Liver (tissue), 9 donors: ENCODE results near the gene NDUFV2. TPM values are rescaled to one million over a fixed set of nuclear protein-coding genes. Genes with fewer than 3 reads are reported as not detected.
"Not testable (repeated sequence)": the region's sequence is repeated elsewhere in the genome, so short reads cannot be mapped to it uniquely, and the experiment has no call there.

Source experiments
- DNase-seq: peaks from one replicate; pipeline ENCODE4 v3.0.0-alpha.2; 2017; ENCODE audit warnings: low spot score
- H3K27ac ChIP-seq, 2 donors: one replicate each; pipeline ENCODE4 v1.7.0; 2013; ENCODE audit warnings: inconsistent platforms in 2 of 2, low read length in 2 of 2, control low read depth in 1 of 2, low read depth in 1 of 2, mild to moderate bottlenecking in 1 of 2
- H3K27me3 ChIP-seq, 4 donors: one replicate each; pipeline versions ENCODE4 v1.6.1 to v1.7.0; 2013; ENCODE audit warnings: low read length in 3 of 4, inconsistent platforms in 1 of 4, mild to moderate bottlenecking in 1 of 4, moderate library complexity in 1 of 4; ENCODE audit not compliant: control insufficient read depth in 4 of 4, insufficient read depth in 4 of 4
- H3K36me3 ChIP-seq, 4 donors: one replicate each; pipeline versions ENCODE4 v1.6.1 to v1.7.0; 2013; ENCODE audit warnings: low read length in 3 of 4, mild to moderate bottlenecking in 3 of 4, low read depth in 1 of 4, moderate library complexity in 1 of 4; ENCODE audit not compliant: control insufficient read depth in 4 of 4, insufficient read depth in 3 of 4
- H3K4me1 ChIP-seq, 4 donors: one replicate each; pipeline versions ENCODE4 v1.6.1 to v1.7.0; 2013; ENCODE audit warnings: low read length in 3 of 4, mild to moderate bottlenecking in 3 of 4, moderate library complexity in 1 of 4; ENCODE audit not compliant: control insufficient read depth in 4 of 4, insufficient read depth in 4 of 4
- H3K4me3 ChIP-seq, 3 donors: one replicate each; pipeline versions ENCODE4 v1.6.1 to v1.7.0; 2013; ENCODE audit warnings: low read length in 3 of 3, control low read depth in 1 of 3, low read depth in 1 of 3, mild to moderate bottlenecking in 1 of 3
- H3K9ac ChIP-seq, 2 donors: one replicate each; pipeline ENCODE4 v1.7.0; 2013; ENCODE audit warnings: low read length in 2 of 2, mild to moderate bottlenecking in 2 of 2, moderate library complexity in 2 of 2, control low read depth in 1 of 2, low read depth in 1 of 2
- H3K9me3 ChIP-seq, 4 donors: one replicate each; pipeline versions ENCODE4 v1.6.1 to v1.7.0; 2013; ENCODE audit warnings: low read length in 3 of 4; ENCODE audit not compliant: control insufficient read depth in 4 of 4
- EGR1 ChIP-seq, 2 donors: IDR thresholded peaks; 2 replicates each; pipeline ENCODE4 v1.6.1; 2016 to 2018; ENCODE audit warnings: antibody characterized with exemption in 2 of 2, low read depth in 2 of 2
- FOXA1 ChIP-seq: IDR thresholded peaks from 2 replicates; pipeline ENCODE4 v1.6.1; 2016; ENCODE audit warnings: antibody characterized with exemption
- FOXA2 ChIP-seq: IDR thresholded peaks from 2 replicates; pipeline ENCODE4 v1.6.1; 2016; ENCODE audit warnings: antibody characterized with exemption
- GABPA ChIP-seq, 2 donors: IDR thresholded peaks in 1 of 2; conservative IDR thresholded peaks in 1 of 2; 2 replicates each; pipeline ENCODE4 v1.6.1; 2016; ENCODE audit warnings: antibody characterized with exemption in 2 of 2, mild to moderate bottlenecking in 1 of 2, moderate library complexity in 1 of 2
- HNF4A ChIP-seq, 2 donors: conservative IDR thresholded peaks; 2 replicates each; pipeline ENCODE4 v1.6.1; 2016; ENCODE audit warnings: antibody characterized with exemption in 2 of 2, mild to moderate bottlenecking in 2 of 2
- HNF4G ChIP-seq: IDR thresholded peaks from 2 replicates; pipeline ENCODE4 v1.6.1; 2016; ENCODE audit warnings: antibody characterized with exemption
- JUND ChIP-seq, 2 donors: IDR thresholded peaks; 2 replicates each; pipeline ENCODE4 v1.6.1; 2016; ENCODE audit warnings: antibody characterized with exemption in 2 of 2
- NR2F2 ChIP-seq: IDR thresholded peaks from 2 replicates; pipeline ENCODE4 v1.6.1; 2016; ENCODE audit warnings: antibody characterized with exemption
- RAD21 ChIP-seq, 2 donors: IDR thresholded peaks; 2 replicates each; pipeline ENCODE4 v1.6.1; 2016; ENCODE audit warnings: antibody characterized with exemption in 2 of 2, mild to moderate bottlenecking in 2 of 2
- RXRA ChIP-seq, 2 donors: IDR thresholded peaks; 2 replicates each; pipeline ENCODE4 v1.6.1; 2017 to 2018; ENCODE audit warnings: antibody characterized with exemption in 2 of 2, mild to moderate bottlenecking in 1 of 2
- SP1 ChIP-seq: IDR thresholded peaks from 2 replicates; pipeline ENCODE4 v1.6.1; 2018; ENCODE audit warnings: antibody characterized with exemption, mild to moderate bottlenecking
- TAF1 ChIP-seq: conservative IDR thresholded peaks from 2 replicates; pipeline ENCODE4 v1.6.1; 2016; ENCODE audit warnings: antibody characterized with exemption, mild to moderate bottlenecking
- YY1 ChIP-seq: IDR thresholded peaks from 2 replicates; pipeline ENCODE4 v1.6.1; 2016; ENCODE audit warnings: antibody characterized with exemption, mild to moderate bottlenecking
- WGBS: extraction: QIAGEN DNeasy Blood & Tissue Kit; methylation state at CpG from one replicate; pipeline ENCODE4 v1.1.7; 2013; 5-methylcytosine and 5-hydroxymethylcytosine counted together
- polyA plus RNA-seq, 2 donors: library from polyadenylated mRNA; stranded (reverse) in 1 of 2; unstranded in 1 of 2; fragments of 200-250 nt in 1 of 2; fragments of >200 nt in 1 of 2; fragmentation: Nextera tagmentation in 1 of 2; extraction: Ambion mirVana in 1 of 2; gene quantifications; one replicate each; pipeline versions ENCODE4 v1.2.1 to v1.2.3, GENCODE V29; 2013 to 2015
- total RNA-seq, 2 donors: library from RNA; depleted of rRNA; stranded (reverse); fragments of >200 nt; gene quantifications; one replicate each; pipeline ENCODE4 v1.2.3, GENCODE V29; 2014
- TF ChIP-seq, protein P1 (sequence below): IDR thresholded peaks from 2 replicates; pipeline ENCODE4 v1.6.1; 2016; ENCODE audit warnings: antibody characterized with exemption, mild to moderate bottlenecking
- TF ChIP-seq, protein P2 (sequence below): IDR thresholded peaks from 2 replicates; pipeline ENCODE4 v1.6.1; 2016; ENCODE audit warnings: antibody characterized with exemption
- TF ChIP-seq, protein P3 (sequence below): IDR thresholded peaks from 2 replicates; pipeline ENCODE4 v1.6.1; 2016; ENCODE audit warnings: antibody characterized with exemption
- TF ChIP-seq, protein P4 (sequence below): fragments of 150-350 bp; IDR thresholded peaks from 2 replicates; pipeline ENCODE4 v1.5.1; 2017; ENCODE audit warnings: improper control_type of control experiment, low read depth, low read length; ENCODE audit not compliant: missing input control
- TF ChIP-seq, protein P5 (sequence below): IDR thresholded peaks from 2 replicates; pipeline ENCODE4 v1.6.1; 2016; ENCODE audit warnings: antibody characterized with exemption
- donor health status: healthy.
- donor health status: healthy.
- donor health status: healthy.
- donor health status: healthy.
- donor health status: healthy.

The NDUFV2 gene
- total and polyA plus RNA-seq, 4 donors, result 74.5 to 415 (median 185) TPM

DNA sequence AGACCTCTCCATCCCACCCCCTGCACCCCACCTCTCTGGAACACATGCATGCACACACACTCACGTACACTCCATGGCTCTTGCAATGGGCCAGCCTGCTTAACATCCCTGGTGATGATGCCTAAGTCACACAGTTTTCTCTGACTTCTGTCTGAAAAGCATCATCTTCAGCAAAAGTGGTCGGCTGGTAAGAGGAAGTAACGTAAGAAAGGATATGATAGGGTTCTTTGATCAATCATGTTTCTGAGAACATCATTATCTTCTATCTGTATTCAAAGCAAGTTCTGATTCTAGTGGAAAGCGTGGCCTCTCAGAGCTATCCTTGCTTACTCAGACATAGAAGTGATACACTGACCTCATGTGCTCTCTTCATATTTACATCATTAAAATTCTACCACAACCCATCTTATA lies 11.4 kb upstream of the NDUFV2 start (continued):
- TF ChIP-seq, protein P1, sequence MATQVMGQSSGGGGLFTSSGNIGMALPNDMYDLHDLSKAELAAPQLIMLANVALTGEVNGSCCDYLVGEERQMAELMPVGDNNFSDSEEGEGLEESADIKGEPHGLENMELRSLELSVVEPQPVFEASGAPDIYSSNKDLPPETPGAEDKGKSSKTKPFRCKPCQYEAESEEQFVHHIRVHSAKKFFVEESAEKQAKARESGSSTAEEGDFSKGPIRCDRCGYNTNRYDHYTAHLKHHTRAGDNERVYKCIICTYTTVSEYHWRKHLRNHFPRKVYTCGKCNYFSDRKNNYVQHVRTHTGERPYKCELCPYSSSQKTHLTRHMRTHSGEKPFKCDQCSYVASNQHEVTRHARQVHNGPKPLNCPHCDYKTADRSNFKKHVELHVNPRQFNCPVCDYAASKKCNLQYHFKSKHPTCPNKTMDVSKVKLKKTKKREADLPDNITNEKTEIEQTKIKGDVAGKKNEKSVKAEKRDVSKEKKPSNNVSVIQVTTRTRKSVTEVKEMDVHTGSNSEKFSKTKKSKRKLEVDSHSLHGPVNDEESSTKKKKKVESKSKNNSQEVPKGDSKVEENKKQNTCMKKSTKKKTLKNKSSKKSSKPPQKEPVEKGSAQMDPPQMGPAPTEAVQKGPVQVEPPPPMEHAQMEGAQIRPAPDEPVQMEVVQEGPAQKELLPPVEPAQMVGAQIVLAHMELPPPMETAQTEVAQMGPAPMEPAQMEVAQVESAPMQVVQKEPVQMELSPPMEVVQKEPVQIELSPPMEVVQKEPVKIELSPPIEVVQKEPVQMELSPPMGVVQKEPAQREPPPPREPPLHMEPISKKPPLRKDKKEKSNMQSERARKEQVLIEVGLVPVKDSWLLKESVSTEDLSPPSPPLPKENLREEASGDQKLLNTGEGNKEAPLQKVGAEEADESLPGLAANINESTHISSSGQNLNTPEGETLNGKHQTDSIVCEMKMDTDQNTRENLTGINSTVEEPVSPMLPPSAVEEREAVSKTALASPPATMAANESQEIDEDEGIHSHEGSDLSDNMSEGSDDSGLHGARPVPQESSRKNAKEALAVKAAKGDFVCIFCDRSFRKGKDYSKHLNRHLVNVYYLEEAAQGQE, result no peak
- no peak for TF ChIP-seq FOXA2
- TF ChIP-seq JUND (IDR thresholded peaks at IDR 0.05), result no peak
- TF ChIP-seq EGR1 (IDR thresholded peaks at IDR 0.05; ENCODE audit: low read depth in 2 of 2), result no peak
- no peak for TF ChIP-seq SP1
- no peak for TF ChIP-seq FOXA1
- TF ChIP-seq, protein P2, sequence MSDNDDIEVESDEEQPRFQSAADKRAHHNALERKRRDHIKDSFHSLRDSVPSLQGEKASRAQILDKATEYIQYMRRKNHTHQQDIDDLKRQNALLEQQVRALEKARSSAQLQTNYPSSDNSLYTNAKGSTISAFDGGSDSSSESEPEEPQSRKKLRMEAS, result no peak
- no peak for TF ChIP-seq GABPA (IDR thresholded peaks at IDR 0.05 in 1 of 2, conservative IDR thresholded peaks at IDR 0.05 in 1 of 2)

DNA sequence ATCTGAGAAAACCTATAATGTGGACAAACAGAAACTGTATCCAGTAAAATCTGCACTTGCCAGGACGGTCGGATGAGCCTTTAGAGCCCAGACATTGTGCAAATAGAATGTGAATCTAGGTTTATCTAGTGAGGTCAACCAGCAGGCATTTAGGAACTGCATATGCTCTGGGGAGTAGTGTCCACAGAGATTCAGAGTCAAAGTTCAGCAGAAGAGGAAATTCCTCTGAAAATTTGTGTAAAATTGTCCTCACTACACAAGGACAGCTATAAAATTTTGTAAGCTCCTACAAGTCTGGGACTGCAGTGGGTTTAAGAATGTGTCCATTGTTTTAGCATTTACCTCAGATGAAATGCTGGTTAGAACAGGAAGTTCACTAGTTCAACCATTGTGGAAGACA lies 9.8 kb upstream of the NDUFV2 start:
- TF ChIP-seq, protein P3, sequence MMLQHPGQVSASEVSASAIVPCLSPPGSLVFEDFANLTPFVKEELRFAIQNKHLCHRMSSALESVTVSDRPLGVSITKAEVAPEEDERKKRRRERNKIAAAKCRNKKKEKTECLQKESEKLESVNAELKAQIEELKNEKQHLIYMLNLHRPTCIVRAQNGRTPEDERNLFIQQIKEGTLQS, result no peak
- TF ChIP-seq HNF4A (conservative IDR thresholded peaks at IDR 0.05), result peak; percentile 89 to 90
- peak; percentile 78 for TF ChIP-seq FOXA2
- TF ChIP-seq SP1, result peak; percentile 98
- no peak for TF ChIP-seq TAF1
- TF ChIP-seq, protein P4, sequence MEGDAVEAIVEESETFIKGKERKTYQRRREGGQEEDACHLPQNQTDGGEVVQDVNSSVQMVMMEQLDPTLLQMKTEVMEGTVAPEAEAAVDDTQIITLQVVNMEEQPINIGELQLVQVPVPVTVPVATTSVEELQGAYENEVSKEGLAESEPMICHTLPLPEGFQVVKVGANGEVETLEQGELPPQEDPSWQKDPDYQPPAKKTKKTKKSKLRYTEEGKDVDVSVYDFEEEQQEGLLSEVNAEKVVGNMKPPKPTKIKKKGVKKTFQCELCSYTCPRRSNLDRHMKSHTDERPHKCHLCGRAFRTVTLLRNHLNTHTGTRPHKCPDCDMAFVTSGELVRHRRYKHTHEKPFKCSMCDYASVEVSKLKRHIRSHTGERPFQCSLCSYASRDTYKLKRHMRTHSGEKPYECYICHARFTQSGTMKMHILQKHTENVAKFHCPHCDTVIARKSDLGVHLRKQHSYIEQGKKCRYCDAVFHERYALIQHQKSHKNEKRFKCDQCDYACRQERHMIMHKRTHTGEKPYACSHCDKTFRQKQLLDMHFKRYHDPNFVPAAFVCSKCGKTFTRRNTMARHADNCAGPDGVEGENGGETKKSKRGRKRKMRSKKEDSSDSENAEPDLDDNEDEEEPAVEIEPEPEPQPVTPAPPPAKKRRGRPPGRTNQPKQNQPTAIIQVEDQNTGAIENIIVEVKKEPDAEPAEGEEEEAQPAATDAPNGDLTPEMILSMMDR, result no peak
- TF ChIP-seq EGR1 (IDR thresholded peaks at IDR 0.05; ENCODE audit: low read depth in 2 of 2), result peak in 1 of 2 donors; percentile 76
- peak; percentile 69 for TF ChIP-seq YY1
- peak; percentile 90 to 93 for TF ChIP-seq RXRA (IDR thresholded peaks at IDR 0.05)
- TF ChIP-seq, protein P1, result peak; percentile 89
- TF ChIP-seq RAD21 (IDR thresholded peaks at IDR 0.05), result peak; percentile 52 to 56
- TF ChIP-seq, protein P2, result peak; percentile 91
- peak; percentile 92 for TF ChIP-seq NR2F2
- TF ChIP-seq GABPA (IDR thresholded peaks at IDR 0.05 in 1 of 2, conservative IDR thresholded peaks at IDR 0.05 in 1 of 2), result peak in 1 of 2 donors; percentile 41
- peak; percentile 80 to 81 for TF ChIP-seq JUND (IDR thresholded peaks at IDR 0.05)
- TF ChIP-seq FOXA1, result peak; percentile 85
- TF ChIP-seq HNF4G, result peak; percentile 64
- TF ChIP-seq, protein P5, sequence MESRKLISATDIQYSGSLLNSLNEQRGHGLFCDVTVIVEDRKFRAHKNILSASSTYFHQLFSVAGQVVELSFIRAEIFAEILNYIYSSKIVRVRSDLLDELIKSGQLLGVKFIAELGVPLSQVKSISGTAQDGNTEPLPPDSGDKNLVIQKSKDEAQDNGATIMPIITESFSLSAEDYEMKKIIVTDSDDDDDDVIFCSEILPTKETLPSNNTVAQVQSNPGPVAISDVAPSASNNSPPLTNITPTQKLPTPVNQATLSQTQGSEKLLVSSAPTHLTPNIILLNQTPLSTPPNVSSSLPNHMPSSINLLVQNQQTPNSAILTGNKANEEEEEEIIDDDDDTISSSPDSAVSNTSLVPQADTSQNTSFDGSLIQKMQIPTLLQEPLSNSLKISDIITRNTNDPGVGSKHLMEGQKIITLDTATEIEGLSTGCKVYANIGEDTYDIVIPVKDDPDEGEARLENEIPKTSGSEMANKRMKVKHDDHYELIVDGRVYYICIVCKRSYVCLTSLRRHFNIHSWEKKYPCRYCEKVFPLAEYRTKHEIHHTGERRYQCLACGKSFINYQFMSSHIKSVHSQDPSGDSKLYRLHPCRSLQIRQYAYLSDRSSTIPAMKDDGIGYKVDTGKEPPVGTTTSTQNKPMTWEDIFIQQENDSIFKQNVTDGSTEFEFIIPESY, result peak; percentile 25
- Histone ChIP-seq H3K27ac (peak overlapping the region; percentile 78 to 84), H3K9me3 (no peaks in the 10 kb centered on the region), H3K9ac (no peak overlapping the region), H3K36me3 (no peaks in the 10 kb centered on the region), H3K27me3 (no peaks in the 10 kb centered on the region), H3K4me1 (peaks cover 5 to 15% (median 10%) of the 10 kb centered on the region in 4 donors), H3K4me3 (peak overlapping the region in 1 of 3 donors; percentile 27)
- 16% methylated on average over 2 of the region's 2 CpGs for WGBS
- no peak for DNase-seq

DNA sequence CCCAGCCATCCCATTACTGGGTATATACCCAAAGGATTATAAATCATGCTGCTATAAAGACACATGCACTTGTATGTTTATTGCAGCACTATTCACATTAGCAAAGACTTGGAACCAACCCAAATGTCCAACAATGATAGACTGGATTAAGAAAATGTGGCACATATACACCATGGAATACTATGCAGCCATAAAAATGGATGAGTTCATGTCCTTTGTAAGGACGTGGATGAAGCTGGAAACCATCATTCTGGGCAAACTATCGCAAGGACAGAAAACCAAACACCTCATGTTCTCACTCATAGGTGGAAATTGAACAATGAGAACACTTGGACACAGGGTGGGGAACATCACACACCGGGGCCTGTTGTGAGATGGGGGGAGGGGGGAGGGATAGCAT lies 9.4 kb upstream of the NDUFV2 start:
- DNase-seq, H3K27me3 ChIP-seq, H3K4me3 ChIP-seq, H3K9ac ChIP-seq, H3K9me3 ChIP-seq, H3K36me3 ChIP-seq: not testable (repeated sequence)
- H3K4me1 ChIP-seq, result peaks cover 5 to 15% (median 10%) of the 10 kb centered on the region in 4 donors
- H3K27ac ChIP-seq, result peak overlapping the region; percentile 78 to 84
- WGBS, result 66% methylated on average over 3 of the region's 3 CpGs
